ENCODE measurements around the gene ZNF500. TPM values are rescaled to one million over a fixed set of nuclear protein-coding genes. Genes with fewer than 3 reads are reported as not detected.
A peak's percentile ranks its signal among the peaks of the same experiment; 100 is the strongest.

Gene ZNF500
- total and polyA plus RNA-seq, 2 donors (not counting 3 experiments of a cell fraction or from before 2014, with no cell fraction given) = 8.6 to 13.5 TPM

- no peak for FAIRE-seq
- BruUV-seq (replicated peaks) = no TSS peak
- no peak overlapping the region for H3K9ac ChIP-seq (replicated peaks; ENCODE audit: extremely low read depth, insufficient read depth, low read length)
- no peaks in the 10 kb centered on the region for H4K20me1 ChIP-seq (replicated peaks; ENCODE audit: control insufficient read depth, extremely low read depth, insufficient read depth, low read length)
- H3K36me3 ChIP-seq (ENCODE audit: control insufficient read depth in 2 of 2, extremely low read depth in 1 of 2, insufficient read depth in 2 of 2, low read length in 2 of 2) = peaks cover 0 to 7% of the 10 kb centered on the region in 2 experiments
- dilution Hi-C loops (cut with MboI; ENCODE audit: extremely low pct_ligation_motif_present, low sequenced_read_pairs) (no loop called here), intact Hi-C loops (cut with micrococcal nuclease) (no loop called here)
- no peaks in the 10 kb centered on the region for H3K27me3 ChIP-seq (ENCODE audit: control insufficient read depth in 2 of 2, insufficient read depth in 2 of 2, low read length in 2 of 2)
- H3K4me3 ChIP-seq (replicated peaks in 1 of 3; ENCODE audit: insufficient read depth in 1 of 3, low read depth in 1 of 3, low read length in 3 of 3) = no peak overlapping the region
- no peaks in the 10 kb centered on the region for H3K9me3 ChIP-seq (replicated peaks; ENCODE audit: control insufficient read depth, insufficient read depth, low read length)
- peak overlapping the region; percentile 83 for H2AFZ ChIP-seq (ENCODE audit: low read depth, low read length)
- H3K27ac ChIP-seq (ENCODE audit: insufficient read depth, low read depth, low read length) = no peak overlapping the region
- ChIA-PET CTCF (interaction anchor here (0.6 to 1.4 kb wide), 3 partner anchors 17 to 188 kb away, joined by 3 to 6 read pairs (median 3); partner anchors contain the start of genes ANKS3 and DNAAF8), POLR2A (interaction anchor here (0.6 to 0.8 kb wide), 2 partner anchors 11 to 35 kb away, joined by 3 read pairs; partner anchors contain the start of genes ANKS3 and DNAAF8)
- no peaks in the 10 kb centered on the region for H3K9me1 ChIP-seq (replicated peaks; ENCODE audit: control insufficient read depth, extremely low read depth, insufficient read depth, low read length)
- TF ChIP-seq JUN (IDR thresholded peaks at IDR 0.05; ENCODE audit: borderline replicate concordance, insufficient read depth, insufficient read length, low read depth) (no peak), FOS (IDR thresholded peaks at IDR 0.05; ENCODE audit: borderline replicate concordance, insufficient read depth, low read length) (no peak), EZH2 (IDR thresholded peaks at IDR 0.05; ENCODE audit: borderline replicate concordance, low read depth, low read length, severe bottlenecking) (no peak), GATA2 (IDR thresholded peaks at IDR 0.05; ENCODE audit: insufficient read depth, insufficient read length, low read depth, low read length) (no peak), CTCF (IDR thresholded peaks at IDR 0.05; ENCODE audit: extremely low read depth in 1 of 2, insufficient read depth in 1 of 2, low read depth in 1 of 2, low read length in 2 of 2) (no peak), MAX (IDR thresholded peaks at IDR 0.05; ENCODE audit: insufficient read depth, insufficient read length) (no peak), MYC (IDR thresholded peaks at IDR 0.05; ENCODE audit: low read depth, low read length) (no peak), POLR2AphosphoS5 (IDR thresholded peaks at IDR 0.05; ENCODE audit: insufficient read depth, low read depth, low read length) (no peak), POLR2A (IDR thresholded peaks at IDR 0.05; ENCODE audit: low read depth, low read length) (no peak)
- H3K4me2 ChIP-seq (ENCODE audit: insufficient read depth, low read length) = peak overlapping the region; percentile 43
- H3K4me1 ChIP-seq (ENCODE audit: control insufficient read depth, extremely low read depth, insufficient read depth, low read length) = peaks cover 15% of the 10 kb centered on the region
- no peak for DNase-seq (ENCODE audit: low read depth, low spot score)
- peaks cover 12% of the 10 kb centered on the region for H3K79me2 ChIP-seq (ENCODE audit: control insufficient read depth, insufficient read depth, low read length)
Measured at GRCh38 chr16:4769306-4769638, 2.3 kb upstream of the ZNF500 start.
